ENCODE measurements around the gene DPP4. TPM values are rescaled to one million over a fixed set of nuclear protein-coding genes. Genes with fewer than 3 reads are reported as not detected.

The DPP4 gene
- total RNA-seq, result 41.4 and 48.4 TPM in 2 replicates

DNA sequence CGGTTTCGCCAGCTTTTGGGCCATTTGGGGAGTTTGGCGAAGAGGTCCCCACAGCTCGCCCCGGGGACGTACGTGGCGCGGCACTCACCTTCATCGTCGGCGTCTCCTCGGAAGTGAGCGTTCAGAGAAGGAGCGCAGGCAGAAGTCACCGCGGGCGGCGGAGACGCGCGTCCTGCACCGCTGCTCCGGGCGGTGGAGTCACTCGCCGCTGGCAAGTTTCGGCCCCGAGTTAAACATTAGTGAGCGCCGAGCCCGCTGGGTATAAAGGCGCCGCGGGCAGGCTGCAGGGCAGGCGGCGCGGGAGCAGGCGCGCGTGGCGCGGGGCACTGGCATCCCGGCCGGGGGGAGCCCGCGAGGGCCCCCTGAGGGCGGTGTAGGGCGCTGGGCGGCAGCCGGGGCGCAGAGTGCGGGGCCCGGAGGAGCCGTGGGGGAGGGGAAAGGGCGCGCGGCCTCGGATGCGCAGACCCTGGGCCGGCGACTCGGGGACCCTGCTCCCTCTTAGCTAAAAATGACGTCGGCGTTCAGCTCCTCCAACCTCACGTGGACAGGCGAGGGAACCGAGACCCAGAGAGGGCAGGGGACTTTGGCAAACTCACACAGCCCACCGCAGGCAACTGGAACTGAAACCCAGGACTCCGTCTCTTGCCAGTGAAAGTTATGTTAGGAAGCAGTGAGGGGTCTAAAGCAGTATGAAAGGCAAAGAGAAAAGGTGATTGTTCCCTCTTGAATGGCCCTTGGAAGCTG, at the start of gene DPP4:
TSS of gene DPP4 (minus strand) at position 328 of the 744 bp plus-strand sequence. CDS start at position 94, 234 bp downstream.

Other genes starting within 250 kb of the DPP4 start
- not detected in 2 replicates for gene GCG, start 78.0 kb upstream of the DPP4 start, total RNA-seq
- 46.5 and 157 TPM in 2 replicates for gene FAP, start 169.2 kb upstream of the DPP4 start, total RNA-seq
- gene IFIH1, start 244.5 kb upstream of the DPP4 start, total RNA-seq, result 3.2 and 4.6 TPM in 2 replicates